NT2/D1 (cell line): Measurements from ENCODE around the gene ADORA2A.

Experiments
- YY1 ChIP-seq: IDR thresholded peaks from 2 replicates; pipeline ENCODE4 v1.6.1; 2011; ENCODE audit not compliant: insufficient read length, insufficient read depth
- ZNF274 ChIP-seq: IDR thresholded peaks from 2 replicates; pipeline ENCODE4 v1.6.1; 2011; ENCODE audit warnings: mild to moderate bottlenecking, low read depth, low read length

GRCh38 chr22:24420072-24420976 is 7.1 kb upstream of the ADORA2A start:
- TF ChIP-seq YY1 = no peak
- TF ChIP-seq ZNF274 = no peak
